A549 (cell line): ENCODE measurements around the gene LSG1.

Experiments used
- CTCF ChIP-seq: fragments of >200 bp; sonication (Bioruptor Twin); formaldehyde crosslinking; IDR thresholded peaks from 3 replicates; pipeline ENCODE4 v1.5.1; 2016
- EP300 ChIP-seq, 2 experiments: fragments of >200 bp; sonication (Bioruptor Twin); formaldehyde crosslinking; IDR thresholded peaks; 2 replicates in 1 of 2; 3 replicates in 1 of 2; pipeline ENCODE4 v1.6.1; 2016 to 2017
- HOXB13 ChIP-seq: fragments of 250-450 bp; sonication (Bioruptor Pico); IDR thresholded peaks from 2 replicates; pipeline ENCODE4 v1.5.0; 2020; ENCODE audit warnings: low read depth, mild to moderate bottlenecking, moderate library complexity
- MAX ChIP-seq: IDR thresholded peaks from 2 replicates; pipeline ENCODE4 v1.6.1; 2012
- MYC ChIP-seq: IDR thresholded peaks from 2 replicates; pipeline ENCODE4 v1.6.1; 2012; ENCODE audit warnings: mild to moderate bottlenecking, inconsistent platforms, low read length, improper control_type of control experiment, borderline replicate concordance
- PBX3 ChIP-seq: IDR thresholded peaks from 2 replicates; pipeline ENCODE4 v1.6.1; 2012
- PHF8 ChIP-seq: fragments of 200-600 bp; sonication (generic); IDR thresholded peaks from 2 replicates; pipeline ENCODE4 v1.6.1; 2016; ENCODE audit warnings: low read depth, mild to moderate bottlenecking, antibody characterized with exemption, moderate library complexity, borderline replicate concordance
- RAD21 ChIP-seq, 2 experiments: fragments of >200 bp in 1 of 2; sonication (Bioruptor Twin) in 1 of 2; formaldehyde crosslinking in 1 of 2; IDR thresholded peaks in 1 of 2; conservative IDR thresholded peaks in 1 of 2; 2 replicates in 1 of 2; 3 replicates in 1 of 2; pipeline ENCODE4 v1.6.1; 2012 to 2018; ENCODE audit warnings: inconsistent platforms in 1 of 2
- USF2 ChIP-seq: fragments of 450-650 bp; IDR thresholded peaks from 2 replicates; pipeline ENCODE4 v1.6.1; 2014; ENCODE audit warnings: antibody characterized with exemption

- no peak for TF ChIP-seq MAX
- no peak for TF ChIP-seq CTCF
- no peak for TF ChIP-seq EP300 (IDR thresholded peaks at IDR 0.05)
- no peak for TF ChIP-seq PBX3
- TF ChIP-seq MYC: no peak
- no peak for TF ChIP-seq HOXB13
- TF ChIP-seq USF2: no peak
- no peak for TF ChIP-seq RAD21 (conservative IDR thresholded peaks at IDR 0.05 in 1 of 2, IDR thresholded peaks at IDR 0.05 in 1 of 2)
- TF ChIP-seq PHF8: no peak
Measured at GRCh38 chr3:194685065-194685717, 13.2 kb upstream of the LSG1 start.
